NCI-H1930 (cell line): Measurements from ENCODE around the gene MYOM1.

Experiments
- DNase-seq, 2 experiments: peaks; one replicate each; lab custom pipeline; 2025; lab: John Stamatoyannopoulos, UW

MYOM1 gene

DNA sequence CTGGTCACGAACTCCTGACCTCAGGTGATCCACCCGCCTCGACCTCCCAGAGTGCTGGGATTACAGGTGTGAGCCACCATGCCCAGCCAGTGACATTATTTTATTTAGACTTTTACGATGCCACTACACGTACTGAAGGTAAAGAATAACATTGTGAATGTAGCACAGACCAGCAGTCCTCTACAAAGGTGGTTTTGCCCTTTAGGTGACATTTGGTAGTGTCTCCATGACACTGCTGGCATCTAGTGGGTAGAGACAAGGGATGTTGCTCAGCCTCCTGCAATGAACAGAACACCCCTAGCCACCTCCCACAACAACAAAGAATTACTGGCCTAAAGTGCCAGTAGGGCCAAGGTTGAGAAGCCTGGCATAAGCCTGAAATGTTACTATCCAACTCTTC is 69.5 kb downstream of the MYOM1 start:
- no peak for DNase-seq

GRCh38 chr18:3148930-3149535 is 70.7 kb downstream of the MYOM1 start:
- peak in 1 of 2 experiments; percentile 0 for DNase-seq

DNA sequence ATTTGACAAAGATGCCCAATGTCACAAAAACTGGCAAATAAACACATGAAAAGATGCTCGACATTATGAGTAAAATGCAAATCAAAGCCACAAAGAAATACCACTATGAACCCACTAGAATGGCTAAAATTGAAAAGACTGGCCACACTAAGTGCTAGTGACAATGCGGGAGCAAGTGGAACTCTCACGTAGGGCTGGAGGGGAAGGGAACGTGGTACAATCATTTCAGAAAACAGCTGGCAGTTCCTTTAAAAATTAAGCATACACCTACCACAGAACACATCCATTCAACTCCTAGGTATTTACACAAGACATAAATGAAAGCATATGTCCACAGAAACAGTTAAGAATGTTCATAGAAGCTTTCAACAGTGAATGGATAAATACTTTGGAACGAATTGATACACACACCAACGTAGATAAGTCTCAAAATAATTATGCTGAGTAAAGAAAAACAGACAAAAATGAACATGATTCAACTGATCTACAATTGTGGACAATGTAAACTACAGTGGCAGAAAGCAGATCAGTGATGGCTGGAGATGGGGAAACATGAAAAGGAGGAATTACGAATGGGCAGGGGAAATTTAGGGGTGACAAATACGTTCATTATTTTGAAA is 71.7 kb downstream of the MYOM1 start:
- no peak for DNase-seq

GRCh38 chr18:3140986-3141639 is 78.7 kb downstream of the MYOM1 start:
- DNase-seq, result no peak

DNA sequence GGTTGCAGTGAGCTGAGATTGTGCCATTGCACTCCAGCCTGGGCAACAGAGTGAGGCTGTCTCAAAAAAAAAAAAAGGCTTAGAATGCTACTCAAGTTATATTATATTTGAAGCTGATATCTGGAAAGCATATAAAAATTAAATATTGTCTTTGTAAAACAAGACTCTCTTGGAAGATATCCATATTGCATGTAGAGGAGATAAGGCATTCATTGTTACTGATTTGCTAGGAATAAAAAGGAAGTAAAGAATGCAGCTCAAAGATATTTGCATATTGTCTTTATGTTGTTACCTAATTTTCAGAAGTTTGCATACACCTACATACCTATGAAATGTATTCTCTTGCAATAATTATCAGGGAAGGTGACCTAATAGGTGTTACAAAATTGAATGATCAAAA is 79.4 kb downstream of the MYOM1 start:
- no peak for DNase-seq

DNA sequence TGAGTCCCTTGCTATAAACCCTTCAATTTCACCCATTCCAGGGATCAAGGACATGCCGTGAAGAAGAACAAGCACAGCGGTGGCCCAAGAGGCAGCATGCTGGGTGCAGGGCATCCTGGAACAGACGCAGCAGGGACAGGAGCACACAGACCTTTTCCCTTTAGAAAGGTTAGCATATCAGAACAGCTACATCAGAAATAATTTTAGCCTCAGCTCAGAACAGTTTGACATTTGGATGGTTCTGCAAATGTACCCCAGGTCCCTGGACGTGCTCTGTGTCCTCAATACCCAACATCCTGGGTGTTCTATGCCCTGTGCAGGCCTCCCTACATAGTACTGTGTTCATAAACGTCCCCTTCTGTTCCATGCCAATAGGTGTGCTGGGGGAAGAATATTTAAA is 80.4 kb downstream of the MYOM1 start:
- no peak for DNase-seq

GRCh38 chr18:3138274-3138975 is 81.3 kb downstream of the MYOM1 start:
- no peak for DNase-seq

- DNase-seq, result no peak
Measured at GRCh38 chr18:3135536-3135935, 84.2 kb downstream of the MYOM1 start.

DNA sequence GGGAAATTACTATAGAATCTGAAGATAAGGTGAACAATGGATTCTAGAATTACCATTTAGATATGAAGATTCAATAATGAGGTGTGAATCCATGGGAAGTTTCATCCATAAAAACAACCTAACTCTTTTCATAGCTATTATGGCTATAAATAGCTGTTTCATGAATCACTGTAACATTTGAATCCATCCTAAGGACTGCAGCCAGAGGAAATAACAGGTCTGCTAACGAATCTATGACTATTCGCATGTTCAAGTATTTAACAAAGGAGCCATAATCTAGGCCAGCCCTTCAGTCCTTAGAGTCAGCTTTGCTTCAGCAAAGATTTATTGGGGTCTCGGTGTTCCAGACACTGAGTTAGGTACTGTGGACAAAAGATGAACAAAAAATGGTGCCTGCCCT is 87.1 kb downstream of the MYOM1 start:
- DNase-seq, result no peak

GRCh38 chr18:3130344-3130743 is 89.4 kb downstream of the MYOM1 start:
- DNase-seq, result no peak

DNA sequence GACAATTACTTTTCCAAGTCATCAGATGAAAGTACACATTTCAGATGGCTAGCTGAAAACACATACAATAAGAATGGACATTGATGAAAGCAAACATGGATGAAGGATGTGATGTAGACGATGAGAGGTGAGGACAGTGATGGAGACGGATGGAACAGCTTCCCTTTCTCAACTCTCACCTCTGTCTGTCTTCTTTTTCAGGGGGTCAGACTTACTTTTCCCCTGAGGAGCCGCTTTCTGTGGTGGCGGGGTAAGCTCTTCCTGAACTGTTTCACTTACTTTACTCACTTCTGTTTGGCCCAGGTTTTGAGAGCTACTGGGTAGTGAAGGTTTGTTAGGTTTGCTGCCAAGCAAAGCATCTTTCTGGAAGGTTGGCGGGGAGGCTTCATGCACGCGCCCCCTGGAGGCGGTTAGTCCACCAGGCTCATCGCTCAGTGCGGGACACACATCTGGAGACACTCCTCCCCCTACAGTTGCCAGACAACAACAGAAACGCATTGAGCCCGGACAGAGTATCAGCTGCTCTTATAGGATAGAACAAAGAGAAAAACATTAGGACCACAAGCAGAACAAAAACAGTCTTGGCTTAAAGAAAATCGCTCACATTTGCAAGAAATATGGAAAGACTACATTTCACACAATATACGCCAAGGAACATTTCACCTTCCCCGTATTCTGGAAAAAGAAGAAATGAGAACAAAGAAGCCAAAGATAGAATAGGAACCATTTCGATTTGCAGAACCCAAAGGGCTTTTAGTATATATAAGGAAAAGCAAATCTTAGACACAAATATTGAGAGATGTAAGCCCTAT is 90.5 kb downstream of the MYOM1 start:
- DNase-seq, result peak; percentile 30 to 48

GRCh38 chr18:3126457-3127097 is 93.2 kb downstream of the MYOM1 start:
- no peak for DNase-seq

DNA sequence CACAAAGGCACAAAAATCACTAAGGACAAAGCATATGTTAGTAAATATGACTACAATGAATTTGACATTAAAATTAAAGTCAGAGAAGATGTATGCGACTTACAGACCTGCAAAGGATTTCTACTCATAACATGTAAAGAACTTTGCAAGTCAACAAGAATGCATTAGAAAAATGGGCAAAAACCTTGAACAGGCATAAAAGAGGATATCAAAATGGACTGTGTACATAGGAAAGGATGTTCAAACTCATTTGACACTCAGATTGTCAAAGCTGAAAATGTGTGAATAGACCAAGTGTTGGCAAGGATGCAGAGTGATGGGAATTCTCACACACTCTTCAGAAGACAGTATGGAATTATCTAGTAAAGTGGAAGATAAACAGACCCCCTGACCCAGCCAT is 94.9 kb downstream of the MYOM1 start:
- DNase-seq, result no peak

GRCh38 chr18:3122851-3123250 is 96.9 kb downstream of the MYOM1 start:
- no peak for DNase-seq

DNA sequence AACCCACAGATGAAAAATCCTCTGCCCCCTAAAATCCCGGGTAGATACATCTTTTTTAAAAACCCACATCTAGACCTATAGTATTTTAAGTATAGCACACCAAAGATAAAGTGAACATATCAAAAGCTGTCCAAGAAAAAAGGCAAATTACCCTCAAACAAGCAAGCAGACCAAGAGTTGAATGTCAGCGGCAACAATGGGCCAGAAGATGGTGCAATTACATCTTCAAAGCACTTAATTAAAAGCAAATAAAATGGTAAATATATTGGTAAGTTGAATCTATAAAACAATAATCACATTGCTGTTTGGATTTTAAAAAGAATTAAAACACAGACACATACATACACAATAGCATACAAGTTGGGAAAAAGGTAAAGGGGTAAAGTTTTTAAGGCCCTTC is 98.5 kb downstream of the MYOM1 start:
- DNase-seq, result no peak

- DNase-seq, result no peak
Measured at GRCh38 chr18:3120356-3120755, 99.4 kb downstream of the MYOM1 start.

DNA sequence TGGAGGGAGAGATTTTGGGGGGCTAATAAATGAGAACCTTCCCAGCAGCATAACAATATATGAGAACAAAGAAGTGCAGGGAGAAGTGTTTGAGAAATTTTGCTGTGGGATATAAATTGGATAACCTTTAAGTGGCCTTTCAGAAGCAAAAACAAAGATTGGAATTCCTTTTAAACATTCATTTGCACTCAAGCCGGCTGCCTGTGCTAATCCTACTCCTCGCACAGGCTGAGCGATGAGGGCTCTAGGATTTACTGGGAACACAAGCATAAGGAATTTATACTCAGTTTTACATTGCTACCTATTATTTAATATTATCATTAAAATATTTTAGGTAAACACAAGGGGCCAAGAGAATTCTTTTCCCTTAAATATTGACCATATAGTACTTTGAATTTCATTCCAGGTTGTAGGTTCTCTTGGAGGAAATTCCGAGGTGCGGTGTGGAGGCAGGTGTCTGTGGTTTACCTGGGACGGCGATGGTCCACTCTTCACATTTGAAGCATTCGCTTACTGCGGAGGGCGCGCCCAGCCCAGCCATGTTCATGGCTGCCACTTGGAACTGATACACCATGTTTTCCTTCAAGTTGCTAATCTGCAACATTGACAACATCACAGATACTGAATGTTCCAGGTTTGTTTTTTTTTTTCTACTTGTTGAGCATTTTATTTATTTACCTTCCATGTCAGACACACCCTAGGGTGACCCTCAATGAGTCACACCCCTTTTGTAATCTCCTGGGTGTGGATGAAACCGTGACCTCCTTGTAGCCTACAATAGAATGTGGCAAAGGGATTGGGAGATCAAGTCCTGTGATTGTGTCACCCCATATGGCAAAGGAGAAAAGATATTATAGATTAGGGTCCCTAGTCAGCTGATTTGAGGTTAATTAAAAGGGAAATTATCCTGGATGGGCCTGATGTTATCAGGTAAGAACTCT is 100.1 kb downstream of the MYOM1 start:
- DNase-seq, result no peak

- no peak for DNase-seq
Measured at GRCh38 chr18:3118195-3119010, 101.4 kb downstream of the MYOM1 start.

DNA sequence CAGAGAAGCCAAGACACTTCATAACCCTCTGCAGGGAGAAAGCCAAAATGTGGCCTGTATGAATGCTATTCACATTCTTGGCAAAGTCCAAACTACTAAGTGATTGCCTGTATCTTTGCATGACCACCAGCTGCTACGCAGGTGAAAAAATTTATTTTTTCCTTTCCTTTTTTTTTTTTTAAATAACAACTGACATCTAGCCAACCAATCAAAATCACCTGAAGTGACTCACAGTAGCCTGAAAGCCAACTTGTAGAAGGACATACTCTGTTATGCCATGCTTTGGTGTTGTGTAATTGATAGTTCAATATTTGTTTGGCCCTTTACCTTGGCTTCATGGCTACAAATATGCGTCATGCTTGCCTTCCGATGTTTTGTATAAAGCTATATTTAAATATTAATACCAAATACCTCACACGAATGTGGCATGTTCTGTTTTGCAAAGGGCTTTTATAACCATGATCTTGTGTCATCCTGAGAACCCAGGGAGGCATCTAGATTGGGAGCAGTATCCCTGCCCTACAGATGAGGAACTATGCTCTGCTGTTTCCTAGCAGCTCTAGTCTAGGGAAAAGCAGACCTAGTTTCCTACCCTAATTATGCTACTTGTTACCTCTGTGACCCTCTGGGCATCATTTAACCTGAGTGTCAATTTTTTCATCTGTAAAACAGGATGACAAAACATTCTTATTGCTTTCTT is 102.1 kb downstream of the MYOM1 start:
- DNase-seq, result no peak
